ENCODE data around the gene NFKBIL1.

GRCh38 chr6:31543639-31544038 lies 3.8 kb upstream of the NFKBIL1 start:
- TF ChIP-seq CTCF (IDR thresholded peaks at IDR 0.05; ENCODE audit: insufficient read depth, low read length): no peak
- no peak for TF ChIP-seq REST (IDR thresholded peaks at IDR 0.05; ENCODE audit: insufficient replicate concordance, low read depth)
- TF ChIP-seq POLR2AphosphoS5 (IDR thresholded peaks at IDR 0.05; ENCODE audit: low read depth): no peak
- no peak for TF ChIP-seq SPI1 (IDR thresholded peaks at IDR 0.05; ENCODE audit: borderline replicate concordance, low read depth)
